ENCODE results near the gene DOK4. TPM values are rescaled to one million over a fixed set of nuclear protein-coding genes. Genes with fewer than 3 reads are reported as not detected.
"Not testable (repeated sequence)": the region's sequence is repeated elsewhere in the genome, so short reads cannot be mapped to it uniquely, and the experiment has no call there.

Gene DOK4
- total RNA-seq, 3 donors from 2014 or later: 68.4 to 143 (median 101) TPM

- no peak overlapping the region for H3K4me3 ChIP-seq
- intact Hi-C loops (cut with DNase I, micrococcal nuclease): no loop called here
- no peaks in the 10 kb centered on the region for H3K36me3 ChIP-seq (ENCODE audit: low read depth)
- no peaks in the 10 kb centered on the region for H3K4me1 ChIP-seq (ENCODE audit: low read depth)
- no peak for TF ChIP-seq CTCF (IDR thresholded peaks at IDR 0.05)
- ATAC-seq (no peak), DNase-seq (no peak)
- no peaks in the 10 kb centered on the region for H3K9me3 ChIP-seq
Measured at GRCh38 chr16:57504001-57504400, 17.7 kb upstream of the DOK4 start.

GRCh38 chr16:57503366-57503765 is 17.1 kb upstream of the DOK4 start:
- H3K9me3 ChIP-seq: no peaks in the 10 kb centered on the region
- no peak for TF ChIP-seq CTCF (IDR thresholded peaks at IDR 0.05)
- no peaks in the 10 kb centered on the region for H3K4me1 ChIP-seq (ENCODE audit: low read depth)
- ATAC-seq (no peak), DNase-seq (no peak)
- no peak overlapping the region for H3K4me3 ChIP-seq
- H3K36me3 ChIP-seq (ENCODE audit: low read depth): no peaks in the 10 kb centered on the region
- intact Hi-C loops (cut with DNase I, micrococcal nuclease): no loop called here

- no peak for TF ChIP-seq CTCF (IDR thresholded peaks at IDR 0.05)
- Histone ChIP-seq H3K9me3 (no peaks in the 10 kb centered on the region), H3K4me3 (no peak overlapping the region), H3K36me3 (ENCODE audit: low read depth) (no peaks in the 10 kb centered on the region), H3K4me1 (ENCODE audit: low read depth) (no peaks in the 10 kb centered on the region)
- intact Hi-C loops (cut with DNase I, micrococcal nuclease): no loop called here
- DNase-seq: no peak
- no peak for ATAC-seq
Measured at GRCh38 chr16:57502048-57502775, 15.9 kb upstream of the DOK4 start.

GRCh38 chr16:57501492-57501891 is 15.2 kb upstream of the DOK4 start:
- DNase-seq: no peak
- H3K9me3 ChIP-seq: no peaks in the 10 kb centered on the region
- intact Hi-C loops (cut with DNase I, micrococcal nuclease): no loop called here
- TF ChIP-seq CTCF (IDR thresholded peaks at IDR 0.05): no peak
- ATAC-seq: no peak
- no peaks in the 10 kb centered on the region for H3K36me3 ChIP-seq (ENCODE audit: low read depth)
- no peak overlapping the region for H3K4me3 ChIP-seq
- no peaks in the 10 kb centered on the region for H3K4me1 ChIP-seq (ENCODE audit: low read depth)

DNA sequence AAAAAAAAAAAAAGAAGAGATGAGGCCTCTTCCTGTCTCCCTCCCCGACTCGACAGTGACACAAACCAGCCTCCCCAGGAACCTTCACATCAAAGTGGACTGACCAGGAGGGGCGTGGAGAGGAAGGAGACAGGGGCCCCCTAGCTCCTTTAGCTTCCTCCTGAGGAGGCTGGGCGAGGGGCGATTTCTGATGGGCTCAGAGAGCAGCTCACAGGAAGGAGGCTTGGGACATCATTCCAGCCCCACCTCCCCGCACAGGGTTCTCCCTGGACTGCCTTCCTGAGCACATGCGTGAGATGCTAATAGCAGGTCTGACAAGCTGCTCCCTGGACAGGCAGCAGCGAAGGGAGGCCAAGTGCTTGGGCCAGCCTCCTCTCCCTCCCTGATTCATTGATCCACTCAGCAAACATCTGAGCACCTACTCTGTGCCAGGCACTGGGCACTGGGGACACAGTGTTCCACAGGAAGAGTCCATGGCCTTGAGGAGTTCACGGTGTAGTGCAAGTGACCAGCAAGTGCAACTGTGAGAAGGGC is 14.4 kb upstream of the DOK4 start:
- TF ChIP-seq CTCF (IDR thresholded peaks at IDR 0.05): no peak
- DNase-seq (no peak), ATAC-seq (no peak)
- Histone ChIP-seq H3K4me1 (ENCODE audit: low read depth) (no peaks in the 10 kb centered on the region), H3K9me3 (no peaks in the 10 kb centered on the region), H3K36me3 (ENCODE audit: low read depth) (no peaks in the 10 kb centered on the region), H3K4me3 (no peak overlapping the region)
- intact Hi-C loops (cut with DNase I, micrococcal nuclease): no loop called here

DNA sequence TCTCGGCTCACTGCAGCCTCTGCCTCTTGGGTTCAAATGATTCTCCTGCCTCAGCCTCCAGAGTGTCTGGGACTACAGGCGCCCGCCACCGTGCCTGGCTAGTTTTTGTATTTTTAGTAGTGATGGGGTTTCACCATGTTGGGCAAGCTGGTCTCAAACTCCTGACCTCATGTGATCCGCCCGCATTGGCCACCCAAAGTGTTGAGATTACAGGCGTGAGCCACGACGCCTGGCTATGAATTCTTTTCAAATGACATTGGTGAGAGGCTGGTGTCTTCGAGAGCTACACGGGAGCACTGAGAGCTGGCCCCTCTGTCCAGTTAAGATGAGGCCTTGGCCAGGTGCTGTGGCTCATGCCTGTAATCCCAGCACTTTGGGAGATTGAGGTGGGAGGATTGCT is 13.6 kb upstream of the DOK4 start:
- DNase-seq; intact Hi-C loops (cut with DNase I, micrococcal nuclease); H3K36me3 ChIP-seq (ENCODE audit: low read depth); ATAC-seq; H3K4me1 ChIP-seq (ENCODE audit: low read depth); H3K4me3 ChIP-seq; H3K9me3 ChIP-seq: not testable (repeated sequence)

Measured in mucosa of descending colon (tissue), 3 donors.